G401 (cell line): Measurements from ENCODE around the gene RTN4RL2. TPM values are rescaled to one million over a fixed set of nuclear protein-coding genes. Genes with fewer than 3 reads are reported as not detected.

Source experiments
- DNase-seq: peaks from one replicate; pipeline ENCODE4 v3.0.0-alpha.2; 2015; ENCODE audit warnings: low spot score
- in situ Hi-C: cut with HindIII; loops from 2 replicates; pipeline ENCODE4 v1.10.0; 2016; ENCODE audit warnings: low sequenced_read_pairs, mixed read lengths
- total RNA-seq: library from RNA; depleted of rRNA; stranded (reverse); fragments of >200 nt; shearing (Covaris generic); gene quantifications from 2 replicates; pipeline ENCODE4 v1.2.3, GENCODE V29; 2014; rRNA removed

The RTN4RL2 gene
- total RNA-seq, 1 experiment from 2014 or later, result not detected

DNA sequence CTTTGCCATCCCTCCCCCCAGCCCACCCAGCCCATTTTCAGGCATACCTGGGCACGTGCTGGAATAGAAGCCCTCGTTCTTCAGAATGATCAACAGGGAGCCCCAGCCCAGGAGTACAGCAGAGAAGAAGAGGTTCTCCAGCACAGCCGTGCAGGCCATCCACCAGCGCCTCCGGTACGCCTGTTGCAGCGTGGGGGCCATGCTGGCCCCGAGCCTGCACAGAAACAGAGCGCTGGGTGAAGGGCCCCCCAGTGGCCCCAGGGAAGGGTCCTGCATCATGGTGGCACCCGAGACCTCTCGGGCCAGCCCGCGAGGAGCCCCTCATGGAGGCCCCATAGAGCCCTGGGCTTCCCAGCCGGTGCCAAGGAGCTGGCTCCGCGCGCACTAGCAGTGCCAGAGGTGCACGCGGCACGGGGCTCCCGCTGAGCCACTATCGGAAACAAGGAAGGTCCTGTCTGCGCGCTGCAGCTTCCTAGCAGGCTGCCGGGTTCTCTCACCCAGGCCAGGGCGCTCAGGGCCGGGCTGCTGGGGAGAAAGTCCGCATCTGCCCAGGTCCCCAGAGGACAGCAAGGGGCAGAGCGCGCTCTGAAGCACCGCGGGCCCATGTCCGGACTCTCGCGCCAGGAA, 53.7 kb downstream of the RTN4RL2 start:
- in situ Hi-C loops, result no loop called here
- DNase-seq, result no peak

DNA sequence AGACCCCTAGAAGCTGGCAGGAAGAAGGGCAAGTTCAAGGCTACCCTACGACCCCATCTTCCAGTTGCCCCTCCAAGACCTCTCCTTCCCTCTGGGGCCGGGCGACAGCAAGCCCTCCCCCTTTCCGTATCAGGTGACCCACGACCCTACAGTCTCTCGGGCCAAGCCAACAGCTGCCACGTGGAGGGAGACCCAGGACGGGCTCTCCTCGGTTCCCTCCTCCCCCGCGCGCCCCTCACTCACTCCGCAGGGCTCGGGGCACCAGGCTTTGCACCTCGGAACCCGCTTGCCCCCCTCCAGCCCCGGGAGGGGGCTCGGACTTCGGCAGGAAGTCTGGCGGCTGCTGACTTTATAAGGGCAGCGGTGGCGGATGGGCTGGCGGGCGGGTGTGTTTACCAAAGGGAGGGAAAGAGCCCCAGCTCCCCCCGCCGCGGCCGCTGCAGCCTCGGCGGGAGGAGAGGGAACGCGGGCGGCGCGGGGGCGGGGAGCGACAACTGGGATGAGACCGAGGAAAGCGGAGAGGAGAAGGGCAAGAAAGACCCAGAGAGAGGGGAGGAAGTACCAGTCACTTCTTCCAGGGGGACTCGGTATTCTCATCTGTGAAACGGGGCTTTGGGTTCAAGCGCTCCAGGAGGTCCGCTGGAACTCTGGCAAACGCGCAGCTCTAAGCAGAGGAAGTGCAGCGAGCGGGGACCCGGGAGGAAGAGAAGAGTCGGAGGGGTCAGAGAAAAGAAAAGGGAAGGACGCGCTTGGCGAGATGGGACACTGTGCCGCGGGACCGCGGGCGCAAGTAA, 54.4 kb downstream of the RTN4RL2 start:
- in situ Hi-C loops, result no loop called here
- no peak for DNase-seq

DNA sequence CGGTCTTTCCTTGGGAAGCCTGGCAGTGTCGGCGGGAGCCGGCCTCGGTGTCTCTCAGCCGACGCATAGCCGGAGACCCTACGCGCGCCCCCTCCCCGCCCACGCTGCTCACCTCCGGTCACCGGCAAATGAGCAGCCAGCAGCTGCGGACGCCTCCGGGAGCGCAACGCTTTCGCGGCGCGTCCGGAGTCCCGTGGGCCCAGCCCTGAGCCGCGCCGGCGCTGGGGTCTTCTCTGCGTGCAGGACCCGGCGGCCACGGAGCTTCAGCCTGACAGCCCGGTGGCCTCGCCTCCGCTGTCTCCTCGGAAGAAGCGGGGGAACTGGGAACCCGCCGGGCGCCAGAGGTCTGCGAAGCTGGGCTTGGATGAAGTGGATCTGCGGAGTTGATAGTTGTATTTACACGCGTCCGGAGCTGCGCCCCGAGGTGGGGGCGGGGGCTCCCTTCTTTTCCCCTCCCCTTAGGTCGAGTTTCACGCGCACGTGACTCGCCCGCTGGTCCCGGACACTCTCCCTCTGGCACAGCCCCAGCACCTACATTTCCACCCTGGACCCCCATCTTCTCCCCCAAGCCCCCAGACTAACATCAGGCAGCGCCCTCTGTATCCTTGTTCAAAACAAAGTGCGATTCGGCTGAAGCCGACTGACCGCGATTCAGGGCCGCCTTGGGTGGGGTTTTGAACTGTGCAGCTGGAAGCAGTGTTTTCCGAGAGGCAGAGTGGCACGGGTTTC, 55.2 kb downstream of the RTN4RL2 start, which contains the start of gene SLC43A1:
TSS of gene SLC43A1 (minus strand) at position 371 of the 729 bp plus-strand sequence. CDS start 1,591 bp downstream, outside the sequence.
- no peak for DNase-seq
- in situ Hi-C loops, result no loop called here

DNA sequence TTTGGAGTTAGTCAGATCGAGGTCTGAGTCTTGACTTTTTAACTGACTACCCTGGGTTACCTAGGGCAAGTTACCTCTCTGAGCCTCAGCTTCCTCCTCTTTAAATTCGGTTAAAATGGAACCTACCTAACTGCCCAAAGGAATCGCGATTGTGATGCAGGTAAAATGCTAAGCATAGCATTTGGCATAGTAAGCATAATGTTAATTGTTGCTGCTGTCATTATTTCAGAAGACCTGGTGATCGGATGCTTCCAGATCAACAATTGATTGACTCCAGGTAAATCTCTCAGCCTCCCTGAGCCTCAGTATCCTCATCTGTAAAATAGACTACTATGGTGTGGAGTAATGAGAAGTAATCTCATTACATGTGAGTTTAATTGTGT, 55.7 kb downstream of the RTN4RL2 start:
- DNase-seq, result no peak
- in situ Hi-C loops, result no loop called here

DNA sequence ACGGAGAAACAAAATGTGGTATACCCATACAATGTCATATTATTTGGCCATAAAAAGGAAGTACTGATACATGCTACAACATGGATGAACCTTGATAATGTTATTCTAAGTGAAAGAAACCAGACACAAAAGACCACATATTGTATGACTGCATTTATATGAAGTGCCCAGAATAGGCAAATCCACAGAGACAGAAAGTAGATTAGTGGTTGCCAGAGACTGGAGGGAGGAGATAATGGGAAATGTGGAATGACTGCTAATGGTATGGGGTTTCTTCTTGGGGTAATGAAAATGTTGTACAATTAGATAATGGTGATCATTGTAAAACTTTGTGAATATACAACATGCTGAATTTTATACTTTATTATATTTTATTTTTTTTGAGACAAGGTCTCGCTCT, 60.8 kb downstream of the RTN4RL2 start:
- in situ Hi-C loops, result no loop called here
- DNase-seq, result no peak

DNA sequence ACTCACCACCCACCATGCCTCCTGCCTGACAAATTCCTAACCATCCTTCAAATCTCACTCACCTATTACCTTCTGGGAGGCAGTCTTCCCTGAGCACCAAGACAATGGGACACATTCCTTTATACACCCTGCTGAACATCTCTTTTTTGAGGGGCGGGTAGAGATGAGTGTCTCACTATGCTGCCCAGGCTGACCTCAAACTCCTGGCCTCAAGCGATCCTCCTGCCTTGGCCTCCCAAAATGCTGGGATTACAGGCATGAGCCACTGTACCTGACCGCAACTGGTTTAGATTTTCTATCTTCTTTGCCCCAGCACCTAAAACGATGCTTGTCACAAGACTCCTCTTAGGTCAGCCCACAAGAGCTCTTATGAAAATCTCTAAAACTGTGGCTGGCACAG, 63.1 kb downstream of the RTN4RL2 start:
- in situ Hi-C loops, result no loop called here
- no peak for DNase-seq

Other genes starting within 250 kb of the RTN4RL2 start
- not detected in 2 replicates for gene APLNR, start 223.3 kb upstream of the RTN4RL2 start, total RNA-seq
- gene TNKS1BP1, start 135.6 kb upstream of the RTN4RL2 start, total RNA-seq, result 36.0 and 46.3 TPM in 2 replicates
- gene SSRP1, start 124.6 kb upstream of the RTN4RL2 start, total RNA-seq, result 194 and 208 TPM in 2 replicates
- 7.1 and 11.4 TPM in 2 replicates for gene P2RX3, start 122.2 kb upstream of the RTN4RL2 start, total RNA-seq
- gene PRG3, start 79.4 kb upstream of the RTN4RL2 start, total RNA-seq, result not detected in 2 replicates
- not detected in 2 replicates for gene PRG2, start 69.9 kb upstream of the RTN4RL2 start, total RNA-seq
- not detected in 2 replicates for gene SLC43A3, start 33.4 kb upstream of the RTN4RL2 start, total RNA-seq
- 8.8 and 15.1 TPM in 2 replicates for gene SLC43A1, start 55.2 kb downstream of the RTN4RL2 start, total RNA-seq
- 36.2 and 53.0 TPM in 2 replicates for gene TIMM10, start 70.2 kb downstream of the RTN4RL2 start, total RNA-seq
- not detected in 2 replicates for gene SMTNL1, start 77.1 kb downstream of the RTN4RL2 start, total RNA-seq
- 35.9 and 40.3 TPM in 2 replicates for gene UBE2L6, start 107.1 kb downstream of the RTN4RL2 start, total RNA-seq
- 22.3 and 22.8 TPM in 2 replicates for gene SERPING1, start 137.2 kb downstream of the RTN4RL2 start, total RNA-seq
- gene YPEL4, start 189.4 kb downstream of the RTN4RL2 start, total RNA-seq, result 2.1 TPM in 1 of 2 replicates, not detected in the other
- 30.5 and 33.9 TPM in 2 replicates for gene CLP1, start 197.2 kb downstream of the RTN4RL2 start, total RNA-seq
- 46.5 and 49.0 TPM in 2 replicates for gene ZDHHC5, start 207.6 kb downstream of the RTN4RL2 start, total RNA-seq